Measurements from ENCODE around the gene STARD5.

Gene STARD5

GRCh38 chr15:81273855-81274254 lies 50.1 kb downstream of the STARD5 start:
- Histone ChIP-seq H3K27me3 (ENCODE audit: control insufficient read depth, insufficient read depth, low read length) (no peaks in the 10 kb centered on the region), H3K4me3 (ENCODE audit: low read length) (no peak overlapping the region), H3K36me3 (ENCODE audit: control insufficient read depth, insufficient read depth, low read length) (no peaks in the 10 kb centered on the region), H3K4me1 (ENCODE audit: control insufficient read depth, insufficient read depth, low read length) (peaks cover 2% of the 10 kb centered on the region), H3K9ac (ENCODE audit: low read length) (no peak overlapping the region), H3K27ac (ENCODE audit: low read depth, low read length) (no peak overlapping the region)

- H3K27ac ChIP-seq (ENCODE audit: low read depth, low read length): no peak overlapping the region
- H3K4me3 ChIP-seq (ENCODE audit: low read length): no peak overlapping the region
- no peaks in the 10 kb centered on the region for H3K36me3 ChIP-seq (ENCODE audit: control insufficient read depth, insufficient read depth, low read length)
- H3K27me3 ChIP-seq (ENCODE audit: control insufficient read depth, insufficient read depth, low read length): no peaks in the 10 kb centered on the region
- peaks cover 2% of the 10 kb centered on the region for H3K4me1 ChIP-seq (ENCODE audit: control insufficient read depth, insufficient read depth, low read length)
- no peak overlapping the region for H3K9ac ChIP-seq (ENCODE audit: low read length)
Observed at GRCh38 chr15:81273200-81273599, 50.7 kb downstream of the STARD5 start.

GRCh38 chr15:81271761-81272644 lies 51.9 kb downstream of the STARD5 start:
- H3K4me3 ChIP-seq (ENCODE audit: low read length): no peak overlapping the region
- H3K27ac ChIP-seq (ENCODE audit: low read depth, low read length): no peak overlapping the region
- no peaks in the 10 kb centered on the region for H3K27me3 ChIP-seq (ENCODE audit: control insufficient read depth, insufficient read depth, low read length)
- no peaks in the 10 kb centered on the region for H3K36me3 ChIP-seq (ENCODE audit: control insufficient read depth, insufficient read depth, low read length)
- no peak overlapping the region for H3K9ac ChIP-seq (ENCODE audit: low read length)
- H3K4me1 ChIP-seq (ENCODE audit: control insufficient read depth, insufficient read depth, low read length): peaks cover 2% of the 10 kb centered on the region

- Histone ChIP-seq H3K9ac (ENCODE audit: low read length) (no peak overlapping the region), H3K27ac (ENCODE audit: low read depth, low read length) (no peak overlapping the region), H3K27me3 (ENCODE audit: control insufficient read depth, insufficient read depth, low read length) (no peaks in the 10 kb centered on the region), H3K36me3 (ENCODE audit: control insufficient read depth, insufficient read depth, low read length) (no peaks in the 10 kb centered on the region), H3K4me1 (ENCODE audit: control insufficient read depth, insufficient read depth, low read length) (peaks cover 6% of the 10 kb centered on the region), H3K4me3 (ENCODE audit: low read length) (no peak overlapping the region)
Observed at GRCh38 chr15:81270781-81271491, 53.0 kb downstream of the STARD5 start.

- no peaks in the 10 kb centered on the region for H3K36me3 ChIP-seq (ENCODE audit: control insufficient read depth, insufficient read depth, low read length)
- no peak overlapping the region for H3K9ac ChIP-seq (ENCODE audit: low read length)
- no peak overlapping the region for H3K4me3 ChIP-seq (ENCODE audit: low read length)
- no peak overlapping the region for H3K27ac ChIP-seq (ENCODE audit: low read depth, low read length)
- H3K27me3 ChIP-seq (ENCODE audit: control insufficient read depth, insufficient read depth, low read length): no peaks in the 10 kb centered on the region
- H3K4me1 ChIP-seq (ENCODE audit: control insufficient read depth, insufficient read depth, low read length): peaks cover 9% of the 10 kb centered on the region
Observed at GRCh38 chr15:81270188-81270587, 53.8 kb downstream of the STARD5 start.

GRCh38 chr15:81268881-81269601 lies 54.9 kb downstream of the STARD5 start:
- Histone ChIP-seq H3K4me1 (ENCODE audit: control insufficient read depth, insufficient read depth, low read length) (peaks cover 7% of the 10 kb centered on the region), H3K27me3 (ENCODE audit: control insufficient read depth, insufficient read depth, low read length) (peaks cover 2% of the 10 kb centered on the region), H3K27ac (ENCODE audit: low read depth, low read length) (no peak overlapping the region), H3K4me3 (ENCODE audit: low read length) (no peak overlapping the region), H3K36me3 (ENCODE audit: control insufficient read depth, insufficient read depth, low read length) (no peaks in the 10 kb centered on the region), H3K9ac (ENCODE audit: low read length) (no peak overlapping the region)

- Histone ChIP-seq H3K4me3 (ENCODE audit: low read length) (no peak overlapping the region), H3K27me3 (ENCODE audit: control insufficient read depth, insufficient read depth, low read length) (peaks cover 2% of the 10 kb centered on the region), H3K27ac (ENCODE audit: low read depth, low read length) (no peak overlapping the region), H3K36me3 (ENCODE audit: control insufficient read depth, insufficient read depth, low read length) (no peaks in the 10 kb centered on the region), H3K9ac (ENCODE audit: low read length) (no peak overlapping the region), H3K4me1 (ENCODE audit: control insufficient read depth, insufficient read depth, low read length) (peaks cover 7% of the 10 kb centered on the region)
Observed at GRCh38 chr15:81268340-81268739, 55.6 kb downstream of the STARD5 start.

- Histone ChIP-seq H3K4me3 (ENCODE audit: low read length) (peak overlapping the region; percentile 38), H3K27me3 (ENCODE audit: control insufficient read depth, insufficient read depth, low read length) (peaks cover 2% of the 10 kb centered on the region), H3K27ac (ENCODE audit: low read depth, low read length) (no peak overlapping the region), H3K9ac (ENCODE audit: low read length) (no peak overlapping the region), H3K36me3 (ENCODE audit: control insufficient read depth, insufficient read depth, low read length) (no peaks in the 10 kb centered on the region), H3K4me1 (ENCODE audit: control insufficient read depth, insufficient read depth, low read length) (peaks cover 7% of the 10 kb centered on the region)
Observed at GRCh38 chr15:81265944-81266775, 57.8 kb downstream of the STARD5 start.

- Histone ChIP-seq H3K27ac (ENCODE audit: low read depth, low read length) (no peak overlapping the region), H3K4me3 (ENCODE audit: low read length) (no peak overlapping the region), H3K36me3 (ENCODE audit: control insufficient read depth, insufficient read depth, low read length) (no peaks in the 10 kb centered on the region), H3K9ac (ENCODE audit: low read length) (no peak overlapping the region), H3K4me1 (ENCODE audit: control insufficient read depth, insufficient read depth, low read length) (peaks cover 7% of the 10 kb centered on the region), H3K27me3 (ENCODE audit: control insufficient read depth, insufficient read depth, low read length) (peaks cover 2% of the 10 kb centered on the region)
Observed at GRCh38 chr15:81265256-81265943, 58.5 kb downstream of the STARD5 start.

- H3K4me1 ChIP-seq (ENCODE audit: control insufficient read depth, insufficient read depth, low read length): peaks cover 7% of the 10 kb centered on the region
- H3K27ac ChIP-seq (ENCODE audit: low read depth, low read length): no peak overlapping the region
- no peak overlapping the region for H3K9ac ChIP-seq (ENCODE audit: low read length)
- H3K36me3 ChIP-seq (ENCODE audit: control insufficient read depth, insufficient read depth, low read length): no peaks in the 10 kb centered on the region
- no peak overlapping the region for H3K4me3 ChIP-seq (ENCODE audit: low read length)
- H3K27me3 ChIP-seq (ENCODE audit: control insufficient read depth, insufficient read depth, low read length): peaks cover 2% of the 10 kb centered on the region
Observed at GRCh38 chr15:81264072-81264857, 59.7 kb downstream of the STARD5 start.

GRCh38 chr15:81263477-81263876 lies 60.5 kb downstream of the STARD5 start:
- H3K9ac ChIP-seq (ENCODE audit: low read length): no peak overlapping the region
- peaks cover 7% of the 10 kb centered on the region for H3K4me1 ChIP-seq (ENCODE audit: control insufficient read depth, insufficient read depth, low read length)
- H3K36me3 ChIP-seq (ENCODE audit: control insufficient read depth, insufficient read depth, low read length): no peaks in the 10 kb centered on the region
- H3K27me3 ChIP-seq (ENCODE audit: control insufficient read depth, insufficient read depth, low read length): peaks cover 2% of the 10 kb centered on the region
- H3K27ac ChIP-seq (ENCODE audit: low read depth, low read length): no peak overlapping the region
- no peak overlapping the region for H3K4me3 ChIP-seq (ENCODE audit: low read length)

Data from rectal smooth muscle tissue (tissue), 1 donor.